NT2/D1 (cell line): Measurements from ENCODE around the gene OPRD1.

ENCODE experiments used
- SUZ12 ChIP-seq: IDR thresholded peaks from 2 replicates; pipeline ENCODE4 v1.6.1; 2011; ENCODE audit not compliant: insufficient read length, insufficient read depth; ENCODE audit errors: extremely low read depth
- YY1 ChIP-seq: IDR thresholded peaks from 2 replicates; pipeline ENCODE4 v1.6.1; 2011; ENCODE audit not compliant: insufficient read length, insufficient read depth
- ZNF274 ChIP-seq: IDR thresholded peaks from 2 replicates; pipeline ENCODE4 v1.6.1; 2011; ENCODE audit warnings: mild to moderate bottlenecking, low read depth, low read length

DNA sequence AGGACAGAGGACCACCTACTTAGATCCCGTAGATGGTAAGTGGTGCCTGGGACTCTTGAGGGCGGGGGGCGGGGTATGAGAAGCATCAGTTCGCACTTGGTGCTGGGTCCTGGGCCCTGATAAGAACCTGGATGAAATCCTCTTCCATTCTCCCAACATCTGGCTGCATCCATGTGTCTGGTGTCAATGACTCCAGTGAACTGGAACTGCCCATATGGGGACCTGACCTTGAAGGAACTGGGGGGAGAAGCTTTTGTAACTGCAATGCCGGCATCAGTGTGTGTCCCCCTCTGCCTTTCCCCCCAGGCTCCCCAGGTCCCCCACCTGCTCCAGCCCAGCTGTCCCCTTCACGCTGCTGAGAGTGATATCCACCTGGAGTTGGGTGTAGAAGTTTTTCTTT lies 52.7 kb downstream of the OPRD1 start:
- TF ChIP-seq YY1 = no peak
- no peak for TF ChIP-seq ZNF274
- TF ChIP-seq SUZ12 = no peak
